PC-9 (cell line): ENCODE results near the gene CEP83. TPM values are rescaled to one million over a fixed set of nuclear protein-coding genes. Genes with fewer than 3 reads are reported as not detected.
"Not testable (repeated sequence)": the region's sequence is repeated elsewhere in the genome, so short reads cannot be mapped to it uniquely, and the experiment has no call there.

Source experiments
- BruUV-seq: library from RNA; stranded (reverse); fragments of 400-500 nt; replicated peaks from 2 replicates; lab custom pipeline; 2021; lab: Mats Ljungman, UMichigan
- CTCF ChIA-PET: fragments of 300-600 bp; sonication (Branson Sonifier 250); formaldehyde crosslinking; loops from one replicate; lab custom pipeline; 2022; ENCODE audit warnings: antibody characterized with exemption; lab: Charles Lee
- POLR2A ChIA-PET: fragments of 300-600 bp; sonication (Branson Sonifier 250); formaldehyde crosslinking; loops from one replicate; lab custom pipeline; 2022; ENCODE audit warnings: antibody characterized with exemption; ENCODE audit not compliant: unreplicated experiment; lab: Charles Lee
- DNase-seq, 2 experiments: peaks; one replicate each; pipeline versions ENCODE4 v3.0.0 to v3.0.0-alpha.2; 2015 to 2022; ENCODE audit warnings: mixed read lengths in 1 of 2
- H2AFZ ChIP-seq: fragments of 200-600 bp; sonication (generic); 2 replicates; pipeline ENCODE4 v1.8.1; 2017; ENCODE audit warnings: antibody characterized with exemption
- H3F3A ChIP-seq: fragments of 200-600 bp; sonication (generic); 2 replicates; pipeline ENCODE4 v1.8.1; 2017; ENCODE audit warnings: antibody characterized with exemption, mild to moderate bottlenecking, low read depth; ENCODE audit not compliant: insufficient read depth
- H3K27ac ChIP-seq: fragments of 200-600 bp; sonication (generic); 2 replicates; pipeline ENCODE4 v1.6.1; 2016; ENCODE audit warnings: mixed run types
- H3K27me3 ChIP-seq: fragments of 200-600 bp; sonication (generic); 2 replicates; pipeline ENCODE4 v1.6.1; 2016; ENCODE audit warnings: low read depth, mixed run types; ENCODE audit not compliant: insufficient read depth
- H3K36me3 ChIP-seq: fragments of 200-600 bp; sonication (generic); 2 replicates; pipeline ENCODE4 v1.6.1; 2016; ENCODE audit warnings: low read depth, mixed run types
- H3K4me1 ChIP-seq: fragments of 200-600 bp; sonication (generic); replicated peaks from 2 replicates; pipeline ENCODE4 v1.6.1; 2016; ENCODE audit warnings: mixed run types; ENCODE audit not compliant: insufficient read depth
- H3K4me2 ChIP-seq: fragments of 200-600 bp; sonication (generic); 2 replicates; pipeline ENCODE4 v1.6.1; 2017; ENCODE audit warnings: mixed run types
- H3K4me3 ChIP-seq: fragments of 200-600 bp; sonication (generic); 2 replicates; pipeline ENCODE4 v1.6.1; 2016; ENCODE audit warnings: mixed run types
- H3K79me2 ChIP-seq: fragments of 200-600 bp; sonication (generic); 2 replicates; pipeline ENCODE4 v1.6.1; 2017; ENCODE audit warnings: low read depth, mixed run types
- H3K9me2 ChIP-seq: fragments of 200-600 bp; sonication (generic); 2 replicates; pipeline ENCODE4 v1.8.1; 2017; ENCODE audit warnings: mild to moderate bottlenecking; ENCODE audit not compliant: insufficient read depth
- H3K9me3 ChIP-seq: fragments of 200-600 bp; sonication (generic); 2 replicates; pipeline ENCODE4 v1.8.1; 2016; ENCODE audit warnings: low read depth; ENCODE audit not compliant: insufficient read depth
- H4K20me1 ChIP-seq: fragments of 200-600 bp; sonication (generic); 2 replicates; pipeline ENCODE4 v1.8.1; 2017; ENCODE audit not compliant: insufficient read depth
- CTCF ChIP-seq: fragments of 200-600 bp; sonication (generic); conservative IDR thresholded peaks from 2 replicates; pipeline ENCODE4 v1.6.1; 2017; ENCODE audit warnings: mixed run types, antibody characterized with exemption, mild to moderate bottlenecking, moderate library complexity
- EZH2 ChIP-seq: fragments of 200-600 bp; sonication (generic); IDR thresholded peaks from 2 replicates; pipeline ENCODE4 v1.8.0; 2017; ENCODE audit warnings: antibody characterized with exemption, low read depth
- intact Hi-C: fragments of 100-400 bp; cut with micrococcal nuclease; formaldehyde crosslinking; loops from one replicate; pipeline ENCODE4 v1.10.0; 2022; ENCODE audit not compliant: unreplicated experiment
- total RNA-seq: library from RNA; stranded (reverse); gene quantifications from 2 replicates; pipeline ENCODE4 v1.2.3, GENCODE V29; 2021

Gene CEP83
- total RNA-seq, 1 experiment from 2014 or later = 19.6 TPM

GRCh38 chr12:94426049-94426448, 33.6 kb downstream of the CEP83 start:
- DNase-seq = no peak
- CTCF ChIA-PET = interaction anchor here (0.6 kb wide), 1 partner anchor 9 kb away, joined by 4 read pairs; no protein-coding TSS in a partner anchor
- H2AFZ ChIP-seq = no peak overlapping the region
- H3K27me3 ChIP-seq = no peaks in the 10 kb centered on the region
- POLR2A ChIA-PET = interaction anchor here (0.6 kb wide), 1 partner anchor 1655 kb away, joined by 3 read pairs; no protein-coding TSS in a partner anchor
- no peaks in the 10 kb centered on the region for H3K9me2 ChIP-seq
- 0 out of 2 replicates have a peak, but pooled peaks cover 8% of the 10 kb centered on the region for H3K79me2 ChIP-seq
- no peak overlapping the region for H3K27ac ChIP-seq
- intact Hi-C loops = no loop called here
- TF ChIP-seq EZH2 = no peak
- TF ChIP-seq CTCF = no peak
- H3K9me3 ChIP-seq = peaks cover 41% of the 10 kb centered on the region
- H3K4me1 ChIP-seq = no peaks in the 10 kb centered on the region
- no peak overlapping the region for H3K4me2 ChIP-seq
- no peak overlapping the region for H3K4me3 ChIP-seq
- H3F3A ChIP-seq = no peaks in the 10 kb centered on the region; the same call in 1 of the 2 replicates
- BruUV-seq = no TSS peak
- no peaks in the 10 kb centered on the region for H4K20me1 ChIP-seq
- H3K36me3 ChIP-seq = no peaks in the 10 kb centered on the region

- BruUV-seq, DNase-seq, H3K4me3 ChIP-seq, H3K27ac ChIP-seq, intact Hi-C loops, POLR2A ChIA-PET, H2AFZ ChIP-seq, H3F3A ChIP-seq, H3K36me3 ChIP-seq, H3K4me1 ChIP-seq, H3K79me2 ChIP-seq, H4K20me1 ChIP-seq, H3K9me2 ChIP-seq, H3K27me3 ChIP-seq, CTCF ChIA-PET, H3K4me2 ChIP-seq: not testable (repeated sequence)
- peaks cover 29% of the 10 kb centered on the region for H3K9me3 ChIP-seq
These were observed 34.8 kb downstream of the CEP83 start for GRCh38 chr12:94424830-94425229.

DNA sequence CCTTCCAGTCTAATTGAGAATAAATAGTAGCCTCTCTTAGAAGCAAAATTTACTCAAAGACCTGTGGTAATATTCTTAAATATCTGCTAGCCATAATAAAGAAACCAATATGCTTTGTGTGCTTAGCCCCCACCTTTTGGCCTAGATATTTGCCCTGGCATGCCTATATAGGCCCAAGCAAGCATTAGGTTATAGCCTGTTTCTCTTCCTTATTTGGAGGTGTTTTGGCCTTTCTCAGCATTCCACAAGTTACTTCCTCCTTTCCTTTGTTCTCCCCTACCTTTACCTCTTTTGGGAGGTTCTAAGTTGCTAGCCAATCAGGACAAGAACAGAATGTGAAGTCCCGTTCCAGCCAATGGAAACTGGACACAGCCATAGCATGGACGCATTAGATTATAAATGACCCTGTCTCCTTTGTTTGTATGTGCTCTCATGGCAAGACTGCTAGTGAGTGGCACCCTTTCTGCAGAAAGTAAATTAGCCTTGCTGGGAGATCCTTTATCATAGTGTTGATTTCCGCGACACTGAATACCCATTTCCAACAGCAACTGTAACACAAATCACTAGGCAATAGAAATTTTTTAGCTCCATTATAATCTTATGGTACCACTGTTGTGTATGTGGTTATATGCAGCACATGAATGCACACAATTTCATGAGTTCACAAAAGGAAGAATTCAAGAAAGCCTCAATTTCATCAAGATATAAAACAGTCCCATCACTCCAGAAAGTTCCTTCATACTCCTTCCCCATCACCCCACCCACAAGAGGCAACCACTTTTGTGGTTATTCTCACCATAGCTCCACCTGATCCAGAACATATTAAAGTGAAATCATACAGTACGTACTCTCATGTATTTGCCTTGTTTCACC, 37.6 kb downstream of the CEP83 start:
- no peak overlapping the region for H3K4me2 ChIP-seq
- no peaks in the 10 kb centered on the region; the same call in 1 of the 2 replicates for H3F3A ChIP-seq
- intact Hi-C loops = no loop called here
- H3K4me1 ChIP-seq = no peaks in the 10 kb centered on the region
- TF ChIP-seq EZH2 (no peak), CTCF (no peak)
- CTCF ChIA-PET = no interaction called here
- no peak overlapping the region for H3K4me3 ChIP-seq
- H3K27ac ChIP-seq = no peak overlapping the region
- H3K27me3 ChIP-seq = no peaks in the 10 kb centered on the region
- no peaks in the 10 kb centered on the region for H4K20me1 ChIP-seq
- no peak overlapping the region for H2AFZ ChIP-seq
- H3K9me2 ChIP-seq = no peaks in the 10 kb centered on the region
- BruUV-seq = no TSS peak
- no peak for DNase-seq
- no peaks in the 10 kb centered on the region for H3K36me3 ChIP-seq
- POLR2A ChIA-PET = no interaction called here
- no peaks in the 10 kb centered on the region for H3K79me2 ChIP-seq
- peaks cover 29% of the 10 kb centered on the region for H3K9me3 ChIP-seq
